HUES6 (cell line): ENCODE data around the gene DMD.
A peak's percentile ranks its signal among the peaks of the same experiment; 100 is the strongest.
"Not testable (repeated sequence)": the region's sequence is repeated elsewhere in the genome, so short reads cannot be mapped to it uniquely, and the experiment has no call there.

Experiments used
- H3K27ac ChIP-seq: 2 replicates; pipeline ENCODE4 v1.7.0; 2013; ENCODE audit warnings: low read depth, mild to moderate bottlenecking, low read length, inconsistent platforms
- H3K27me3 ChIP-seq: 2 replicates; pipeline ENCODE4 v1.6.1; 2013; ENCODE audit warnings: low read length; ENCODE audit not compliant: control insufficient read depth, insufficient read depth
- H3K36me3 ChIP-seq: 2 replicates; pipeline ENCODE4 v1.6.1; 2013; ENCODE audit warnings: low read length; ENCODE audit not compliant: control insufficient read depth, insufficient read depth
- H3K4me1 ChIP-seq: 2 replicates; pipeline ENCODE4 v1.6.1; 2013; ENCODE audit warnings: low read length; ENCODE audit not compliant: control insufficient read depth, insufficient read depth
- H3K4me3 ChIP-seq: 2 replicates; pipeline ENCODE4 v1.5.1; 2013; ENCODE audit warnings: low read depth, low read length
- H3K9ac ChIP-seq: one replicate; pipeline ENCODE4 v1.6.1; 2013; ENCODE audit warnings: mild to moderate bottlenecking, low read length
- H3K9me3 ChIP-seq: 2 replicates; pipeline ENCODE4 v1.6.1; 2013; ENCODE audit warnings: low read depth, low read length; ENCODE audit not compliant: control insufficient read depth, insufficient read depth

DMD gene

DNA sequence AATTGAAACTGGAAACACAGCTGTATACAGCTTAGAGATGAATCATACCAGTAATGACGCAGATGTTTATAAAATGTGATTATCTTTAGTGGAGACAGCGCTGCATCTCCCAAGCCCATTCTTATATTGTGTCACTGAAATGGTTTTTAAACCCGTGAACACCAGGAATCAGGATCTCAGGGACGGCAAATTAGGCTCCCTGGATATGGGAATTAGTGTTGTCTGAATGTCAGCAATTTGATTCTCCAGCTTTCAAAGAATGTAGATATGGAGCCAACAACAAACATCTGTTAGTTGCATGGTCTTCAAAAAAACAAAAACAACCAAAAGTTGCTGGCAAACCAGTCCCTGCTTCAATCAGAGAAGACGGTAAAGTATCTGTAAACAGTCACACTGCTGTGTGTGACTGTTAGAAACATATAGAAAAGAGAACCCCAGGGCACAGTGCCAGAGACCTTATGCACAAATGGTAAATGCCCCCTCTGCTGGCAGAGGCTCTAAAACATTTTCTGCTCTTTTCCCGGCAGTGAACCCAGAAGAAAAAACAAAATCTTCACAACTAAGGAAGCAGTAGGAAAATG is 1787.7 kb downstream of the DMD start:
- H3K27ac ChIP-seq = no peak overlapping the region
- no peaks in the 10 kb centered on the region for H3K9me3 ChIP-seq
- H3K4me3 ChIP-seq = no peak overlapping the region
- H3K27me3 ChIP-seq = peaks cover 2% of the 10 kb centered on the region; the same call in 1 of the 2 replicates
- H3K9ac ChIP-seq = no peak overlapping the region
- H3K36me3 ChIP-seq = no peaks in the 10 kb centered on the region
- peaks cover 12% of the 10 kb centered on the region for H3K4me1 ChIP-seq

DNA sequence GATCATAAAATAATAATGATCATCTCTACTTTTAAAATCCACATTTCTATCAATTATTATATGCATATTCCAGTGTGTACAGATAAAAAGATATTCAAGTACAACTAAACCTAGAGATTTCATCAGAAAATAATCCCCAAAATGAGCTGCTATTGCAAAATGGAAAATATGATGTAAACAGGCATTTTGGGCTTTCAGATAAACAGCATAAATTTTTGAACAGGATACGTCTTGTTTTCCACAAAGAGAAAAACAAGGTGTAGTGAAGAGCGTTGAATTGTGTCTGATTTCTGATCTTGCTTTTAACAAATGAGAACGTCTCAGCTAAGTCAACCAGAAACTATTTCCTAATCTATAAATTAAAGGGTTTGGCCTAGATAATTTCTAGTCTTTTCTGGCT is 1789.9 kb downstream of the DMD start:
- Histone ChIP-seq H3K4me1 (peaks cover 12% of the 10 kb centered on the region), H3K36me3 (no peaks in the 10 kb centered on the region; the same call in 1 of the 2 replicates), H3K4me3 (no peak overlapping the region), H3K9ac (no peak overlapping the region), H3K27ac (no peak overlapping the region), H3K27me3 (peaks cover 6% of the 10 kb centered on the region; the same call in 1 of the 2 replicates), H3K9me3 (no peaks in the 10 kb centered on the region)

DNA sequence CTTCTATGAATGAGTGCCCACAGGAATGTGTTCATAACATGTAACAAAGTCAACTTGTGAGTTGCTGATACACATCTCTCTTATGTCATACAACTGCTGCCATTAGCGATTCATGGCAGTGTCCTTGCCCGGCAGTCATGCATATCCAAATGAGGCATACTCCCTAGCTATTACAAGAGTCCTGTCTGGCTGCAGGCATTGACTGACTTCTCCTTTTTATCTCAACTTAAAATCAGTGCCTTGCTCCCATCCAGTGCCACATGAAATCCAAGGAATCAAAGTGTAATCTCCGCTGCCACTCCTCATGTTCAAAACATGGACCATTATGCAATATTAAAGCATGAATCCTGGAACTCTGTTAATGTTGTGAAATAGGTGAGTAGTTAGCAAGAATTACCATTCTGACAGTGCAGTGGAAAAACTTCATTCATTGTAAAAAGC is 1790.6 kb downstream of the DMD start:
- no peak overlapping the region for H3K27ac ChIP-seq
- H3K36me3 ChIP-seq = no peaks in the 10 kb centered on the region; the same call in 1 of the 2 replicates
- peaks cover 12% of the 10 kb centered on the region for H3K4me1 ChIP-seq
- H3K9ac ChIP-seq = no peak overlapping the region
- peaks cover 3% of the 10 kb centered on the region; the same call in 1 of the 2 replicates for H3K27me3 ChIP-seq
- H3K9me3 ChIP-seq = no peaks in the 10 kb centered on the region
- no peak overlapping the region for H3K4me3 ChIP-seq

DNA sequence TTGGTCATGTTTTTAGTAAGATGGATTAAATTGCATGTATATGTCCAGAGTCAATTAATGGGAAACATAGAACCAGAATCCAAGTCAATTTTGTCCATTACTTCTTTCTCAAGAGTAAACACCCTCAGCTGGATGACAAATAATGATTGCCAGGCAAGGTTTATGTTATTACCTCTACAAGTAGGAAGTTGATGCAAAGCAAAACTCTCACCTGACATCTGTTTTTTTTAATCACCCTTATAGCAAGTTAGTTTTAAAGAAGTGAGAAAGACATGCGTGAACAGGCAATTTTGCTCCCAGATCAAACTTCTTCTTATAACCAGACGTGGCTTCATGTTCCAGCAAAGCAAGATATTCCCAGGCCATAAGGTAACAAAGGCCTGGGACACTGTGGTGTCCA is 1791.0 kb downstream of the DMD start:
- H3K4me3 ChIP-seq = no peak overlapping the region
- no peaks in the 10 kb centered on the region; the same call in 1 of the 2 replicates for H3K36me3 ChIP-seq
- H3K4me1 ChIP-seq = peaks cover 12% of the 10 kb centered on the region
- peaks cover 3% of the 10 kb centered on the region; the same call in 1 of the 2 replicates for H3K27me3 ChIP-seq
- H3K9ac ChIP-seq = no peak overlapping the region
- no peaks in the 10 kb centered on the region for H3K9me3 ChIP-seq
- H3K27ac ChIP-seq = no peak overlapping the region

DNA sequence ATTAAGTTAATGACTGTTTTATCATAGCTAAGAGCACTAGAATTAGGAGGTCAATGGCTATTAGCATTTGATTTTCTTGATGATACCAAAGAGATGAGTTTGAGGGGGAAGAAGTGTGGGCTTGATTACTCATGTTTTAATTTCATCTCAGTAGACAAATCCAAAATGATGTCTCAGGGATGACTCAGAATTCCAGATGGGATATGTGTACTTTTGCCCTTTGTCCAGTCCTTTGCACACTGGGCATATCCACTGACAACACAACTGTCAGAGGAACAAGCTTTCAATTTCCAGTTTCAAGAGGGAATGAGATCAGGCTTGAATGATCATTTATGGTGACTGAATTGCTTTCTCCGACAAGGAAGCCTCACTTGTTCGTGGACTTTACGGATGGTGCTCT is 1814.2 kb downstream of the DMD start:
- H3K4me1 ChIP-seq = no peaks in the 10 kb centered on the region
- no peak overlapping the region for H3K27ac ChIP-seq
- peaks cover 4% of the 10 kb centered on the region; the same call in 1 of the 2 replicates for H3K9me3 ChIP-seq
- no peak overlapping the region for H3K9ac ChIP-seq
- no peaks in the 10 kb centered on the region; the same call in 1 of the 2 replicates for H3K36me3 ChIP-seq
- H3K27me3 ChIP-seq = no peaks in the 10 kb centered on the region; the same call in 1 of the 2 replicates
- no peak overlapping the region for H3K4me3 ChIP-seq

DNA sequence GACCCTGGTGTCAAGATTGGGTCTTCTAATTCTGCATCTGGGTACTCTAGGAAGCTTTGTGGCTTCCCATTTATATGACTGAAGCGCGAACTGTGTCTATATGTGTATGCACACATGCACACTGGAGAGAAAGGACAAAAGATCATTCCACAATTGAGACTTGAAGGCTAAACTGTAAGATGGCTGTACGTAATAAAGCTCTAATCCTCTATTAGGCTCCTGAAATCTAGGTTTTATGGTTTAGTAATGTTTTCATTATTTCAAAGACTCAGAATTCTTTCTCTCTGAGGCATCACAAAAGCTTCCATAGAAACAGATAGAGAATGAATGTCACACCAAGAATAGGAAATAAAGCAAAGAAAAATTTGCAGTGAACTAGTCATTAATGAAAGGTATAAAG is 1818.8 kb downstream of the DMD start:
- Histone ChIP-seq H3K9ac (no peak overlapping the region), H3K4me1 (no peaks in the 10 kb centered on the region), H3K4me3 (no peak overlapping the region), H3K36me3 (peaks cover 18% of the 10 kb centered on the region; the same call in 1 of the 2 replicates), H3K27ac (no peak overlapping the region), H3K27me3 (no peaks in the 10 kb centered on the region; the same call in 1 of the 2 replicates), H3K9me3 (no peaks in the 10 kb centered on the region)

DNA sequence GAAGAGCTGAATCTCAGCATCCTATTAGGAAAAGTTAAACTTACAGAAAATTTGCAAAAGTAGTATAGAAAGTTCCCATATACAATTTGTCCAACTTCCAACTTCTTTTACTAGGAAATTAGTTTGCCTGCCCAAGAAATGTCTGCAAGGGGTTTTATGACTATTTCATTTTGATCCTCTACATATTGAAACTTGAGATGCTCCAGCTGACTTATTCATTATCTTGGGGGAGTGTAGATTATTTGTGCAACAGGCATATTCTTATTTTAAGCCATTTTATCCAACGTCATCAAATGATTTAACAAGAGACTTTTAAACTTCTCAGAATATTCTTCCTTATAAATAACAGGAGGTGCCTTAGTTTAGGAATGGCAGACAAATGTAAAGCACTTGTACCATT is 1822.4 kb downstream of the DMD start:
- no peak overlapping the region for H3K4me3 ChIP-seq
- H3K4me1 ChIP-seq = no peaks in the 10 kb centered on the region
- H3K27ac ChIP-seq = no peak overlapping the region
- H3K9me3 ChIP-seq = no peaks in the 10 kb centered on the region
- H3K36me3 ChIP-seq = peaks cover 34% of the 10 kb centered on the region; the same call in 1 of the 2 replicates
- H3K27me3 ChIP-seq = no peaks in the 10 kb centered on the region
- H3K9ac ChIP-seq = no peak overlapping the region

DNA sequence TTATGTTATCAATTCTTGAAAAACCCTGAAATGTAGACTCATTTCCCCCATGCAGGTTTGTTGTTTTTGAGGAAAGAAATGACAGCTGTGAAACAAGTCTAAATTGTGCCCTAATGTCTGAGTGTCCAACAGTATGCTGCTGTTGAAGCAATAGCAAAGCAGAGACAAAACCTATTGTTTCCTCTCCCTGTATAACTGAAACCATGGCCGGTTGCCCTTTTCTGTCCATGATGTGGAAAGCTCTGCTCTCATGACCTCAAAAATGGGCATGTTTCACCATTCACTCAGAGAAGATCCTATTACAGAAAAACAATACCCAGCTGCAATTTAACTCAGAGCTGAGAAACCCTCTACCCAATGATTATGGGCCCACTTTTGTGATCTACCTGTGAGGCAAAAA is 1826.9 kb downstream of the DMD start:
- no peak overlapping the region for H3K4me3 ChIP-seq
- no peaks in the 10 kb centered on the region for H3K9me3 ChIP-seq
- no peak overlapping the region for H3K27ac ChIP-seq
- peaks cover 31% of the 10 kb centered on the region; the same call in 1 of the 2 replicates for H3K36me3 ChIP-seq
- H3K27me3 ChIP-seq = no peaks in the 10 kb centered on the region
- peaks cover 7% of the 10 kb centered on the region; the same call in 1 of the 2 replicates for H3K4me1 ChIP-seq
- no peak overlapping the region for H3K9ac ChIP-seq

DNA sequence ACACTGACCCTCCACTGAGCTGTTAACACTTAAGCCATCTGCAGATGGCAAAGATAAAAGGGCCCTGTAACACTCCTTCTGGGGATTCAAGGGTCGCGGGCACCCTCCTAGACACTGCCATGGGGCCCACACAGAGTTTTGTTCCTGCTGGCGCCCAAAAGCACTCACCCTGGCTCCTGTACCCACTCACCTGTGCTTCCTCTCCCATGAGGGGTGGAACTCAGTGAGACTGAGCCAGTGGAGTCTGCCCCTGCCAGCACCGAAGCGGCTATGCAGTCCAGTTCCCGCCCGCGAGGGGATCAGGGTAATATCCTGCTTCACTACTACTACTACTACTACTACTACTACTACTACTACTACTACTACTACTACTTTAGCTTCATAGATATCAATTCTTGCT is 1827.4 kb downstream of the DMD start:
- no peaks in the 10 kb centered on the region for H3K9me3 ChIP-seq
- H3K36me3 ChIP-seq = peaks cover 28% of the 10 kb centered on the region; the same call in 1 of the 2 replicates
- H3K4me3 ChIP-seq = no peak overlapping the region
- no peaks in the 10 kb centered on the region for H3K27me3 ChIP-seq
- H3K9ac ChIP-seq = no peak overlapping the region
- peaks cover 7% of the 10 kb centered on the region; the same call in 1 of the 2 replicates for H3K4me1 ChIP-seq
- no peak overlapping the region for H3K27ac ChIP-seq

DNA sequence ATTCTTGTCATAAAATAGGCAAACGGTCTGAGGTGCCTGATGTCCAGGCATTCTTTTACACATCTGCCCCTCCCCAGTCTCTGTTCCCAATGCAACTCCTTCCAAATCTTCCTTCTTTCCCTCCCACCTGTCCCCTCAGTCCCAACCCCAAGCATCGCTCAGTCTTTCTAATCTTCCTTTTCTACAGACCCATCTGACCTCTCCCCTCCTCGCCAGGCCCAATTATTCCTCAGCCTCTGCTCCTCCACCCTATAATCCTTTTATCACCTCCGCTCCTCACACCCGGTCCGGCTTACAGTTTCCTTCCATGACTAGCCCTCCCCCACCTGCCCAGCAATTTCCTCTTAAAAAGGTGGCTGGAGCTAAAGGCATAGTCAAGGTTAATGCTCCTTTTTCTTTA is 1832.4 kb downstream of the DMD start:
- Histone ChIP-seq H3K4me3 (peak overlapping the region; percentile 57; the same call in 1 of the 2 replicates), H3K9ac (peak overlapping the region; percentile 93), H3K27ac (peak overlapping the region; percentile 71; the same call in 1 of the 2 replicates), H3K4me1 (peaks cover 36% of the 10 kb centered on the region; the same call in 1 of the 2 replicates), H3K36me3 (peaks cover 10% of the 10 kb centered on the region; the same call in 1 of the 2 replicates)
- H3K27me3 ChIP-seq, H3K9me3 ChIP-seq: not testable (repeated sequence)

DNA sequence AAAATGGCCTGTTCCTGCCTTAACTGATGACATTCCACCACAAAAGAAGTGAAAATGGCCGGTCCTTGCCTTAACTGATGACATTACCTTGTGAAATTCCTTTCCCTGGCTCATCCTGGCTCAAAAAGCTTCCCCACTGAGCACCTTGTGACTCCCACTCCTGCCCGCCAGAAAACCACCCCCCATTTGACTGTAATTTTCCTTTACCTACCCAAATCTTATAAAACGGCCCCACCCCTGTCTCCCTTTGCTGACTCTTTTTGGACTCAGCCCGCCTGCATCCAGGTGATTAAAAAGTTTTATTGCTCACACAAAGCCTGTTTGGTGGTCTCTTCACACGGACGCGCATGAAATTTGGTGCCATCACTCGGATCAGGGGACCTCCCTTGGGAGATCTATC is 1833.5 kb downstream of the DMD start:
- not testable (repeated sequence) for H3K36me3 ChIP-seq, H3K27me3 ChIP-seq, H3K9me3 ChIP-seq
- H3K4me1 ChIP-seq = peaks cover 28% of the 10 kb centered on the region; the same call in 1 of the 2 replicates
- peak overlapping the region; percentile 57; the same call in 1 of the 2 replicates for H3K4me3 ChIP-seq
- H3K9ac ChIP-seq = peak overlapping the region; percentile 93
- H3K27ac ChIP-seq = peak overlapping the region; percentile 79; the same call in 1 of the 2 replicates
